Left ventricle myocardium inferior (tissue), 1 donor: ENCODE data around the gene SCAMP5. TPM values are rescaled to one million over a fixed set of nuclear protein-coding genes. Genes with fewer than 3 reads are reported as not detected.

Experiments used
- DNase-seq: peaks from one replicate; pipeline ENCODE4 v3.0.0-alpha.2; 2020
- H3K27ac ChIP-seq: fragments of 200-600 bp; replicated peaks from 2 replicates; pipeline ENCODE4 v1.8.0; 2021
- H3K27me3 ChIP-seq: fragments of 200-600 bp; 2 replicates; pipeline ENCODE4 v1.8.0; 2021; ENCODE audit warnings: low read depth
- H3K36me3 ChIP-seq: fragments of 200-600 bp; 2 replicates; pipeline ENCODE4 v1.8.0; 2021
- H3K4me1 ChIP-seq: fragments of 200-600 bp; 2 replicates; pipeline ENCODE4 v1.8.0; 2021
- H3K4me3 ChIP-seq: fragments of 200-600 bp; 2 replicates; pipeline ENCODE4 v1.8.0; 2021; ENCODE audit warnings: mild to moderate bottlenecking, moderate library complexity
- H3K9me3 ChIP-seq: fragments of 200-600 bp; replicated peaks from 2 replicates; pipeline ENCODE4 v1.8.0; 2021
- intact Hi-C: fragments of 100-400 bp; cut with micrococcal nuclease; formaldehyde crosslinking; loops from one replicate; pipeline ENCODE4 v1.11.0; 2022
- total RNA-seq: library from RNA; stranded (reverse); fragmentation: NEBNext Ultra II Directional; extraction: Animal tissue kit (Norgen Biotek cat#: 25700); gene quantifications from one replicate; pipeline ENCODE4 v1.2.1, GENCODE V29; 2021
- TF ChIP-seq, protein P1 (sequence below): fragments of 200-600 bp; IDR thresholded peaks from 2 replicates; pipeline ENCODE4 v1.8.0; 2021; ENCODE audit warnings: antibody characterized with exemption, mild to moderate bottlenecking, borderline replicate concordance
- donor health status: DM: no; HTN: yes; CAD: no; lungs with severe emphysema.

The SCAMP5 gene
- total RNA-seq, 1 donor from 2014 or later: 3.0 TPM

DNA sequence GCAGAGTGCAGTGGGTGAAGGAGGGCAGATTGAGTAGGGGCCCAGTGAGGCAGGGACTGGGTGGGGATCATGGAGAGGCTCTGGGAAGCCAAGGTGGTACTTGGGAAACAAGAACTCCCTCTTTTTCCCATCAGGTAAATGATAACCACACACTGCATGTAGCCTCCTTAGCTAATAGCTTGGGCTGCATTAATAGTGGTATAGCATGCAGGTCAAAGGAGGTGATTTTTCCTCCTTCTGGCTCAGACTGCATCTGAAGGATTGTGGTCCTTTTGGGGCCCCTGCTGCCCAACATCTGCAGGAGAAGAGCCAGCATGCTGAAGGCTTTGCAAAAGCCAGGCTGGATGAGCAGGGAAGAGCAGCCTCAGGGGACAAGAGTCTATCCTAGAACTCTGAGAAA lies 73.4 kb downstream of the SCAMP5 start:
- Histone ChIP-seq H3K9me3 (peaks cover 8% of the 10 kb centered on the region), H3K27ac (no peak overlapping the region), H3K4me1 (peaks cover 46% of the 10 kb centered on the region), H3K36me3 (no peaks in the 10 kb centered on the region), H3K27me3 (no peaks in the 10 kb centered on the region), H3K4me3 (no peak overlapping the region)
- TF ChIP-seq, protein P1, sequence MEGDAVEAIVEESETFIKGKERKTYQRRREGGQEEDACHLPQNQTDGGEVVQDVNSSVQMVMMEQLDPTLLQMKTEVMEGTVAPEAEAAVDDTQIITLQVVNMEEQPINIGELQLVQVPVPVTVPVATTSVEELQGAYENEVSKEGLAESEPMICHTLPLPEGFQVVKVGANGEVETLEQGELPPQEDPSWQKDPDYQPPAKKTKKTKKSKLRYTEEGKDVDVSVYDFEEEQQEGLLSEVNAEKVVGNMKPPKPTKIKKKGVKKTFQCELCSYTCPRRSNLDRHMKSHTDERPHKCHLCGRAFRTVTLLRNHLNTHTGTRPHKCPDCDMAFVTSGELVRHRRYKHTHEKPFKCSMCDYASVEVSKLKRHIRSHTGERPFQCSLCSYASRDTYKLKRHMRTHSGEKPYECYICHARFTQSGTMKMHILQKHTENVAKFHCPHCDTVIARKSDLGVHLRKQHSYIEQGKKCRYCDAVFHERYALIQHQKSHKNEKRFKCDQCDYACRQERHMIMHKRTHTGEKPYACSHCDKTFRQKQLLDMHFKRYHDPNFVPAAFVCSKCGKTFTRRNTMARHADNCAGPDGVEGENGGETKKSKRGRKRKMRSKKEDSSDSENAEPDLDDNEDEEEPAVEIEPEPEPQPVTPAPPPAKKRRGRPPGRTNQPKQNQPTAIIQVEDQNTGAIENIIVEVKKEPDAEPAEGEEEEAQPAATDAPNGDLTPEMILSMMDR: no peak
- no peak for DNase-seq
- intact Hi-C loops: no loop called here

DNA sequence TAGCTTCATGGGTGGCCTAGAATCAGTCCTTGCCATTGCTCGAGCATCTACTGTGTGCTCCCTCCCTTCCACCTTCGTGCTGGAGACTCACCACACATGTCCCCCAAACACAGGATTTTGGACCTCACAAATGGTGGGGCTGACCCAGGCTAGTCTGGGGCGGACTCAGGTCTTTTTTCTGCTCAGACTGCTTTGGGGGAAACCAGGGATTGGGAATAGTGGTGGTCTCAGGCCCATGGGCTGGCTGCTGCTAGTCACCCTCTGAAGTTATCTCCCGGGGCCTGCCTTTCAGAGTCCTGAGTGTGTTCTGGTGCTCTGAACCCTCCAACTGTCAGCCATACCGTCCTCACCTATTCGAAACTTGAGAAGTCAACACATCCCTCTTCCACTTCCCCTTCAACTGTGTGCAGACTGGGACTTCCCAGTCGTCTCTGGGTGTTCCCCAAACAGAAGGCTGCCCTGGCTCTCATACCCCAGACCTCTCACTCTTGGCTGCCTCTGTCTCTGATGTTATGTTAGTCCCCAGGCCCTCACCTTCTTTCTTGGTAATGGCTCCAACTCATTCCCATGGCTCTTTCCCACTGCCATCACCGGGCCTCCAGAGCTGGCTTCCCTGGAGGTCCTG lies 74.0 kb downstream of the SCAMP5 start:
- H3K27ac ChIP-seq: no peak overlapping the region
- no peaks in the 10 kb centered on the region for H3K36me3 ChIP-seq
- H3K4me3 ChIP-seq: no peak overlapping the region
- TF ChIP-seq, protein P1: no peak
- no peaks in the 10 kb centered on the region for H3K27me3 ChIP-seq
- DNase-seq: no peak
- H3K9me3 ChIP-seq: peaks cover 8% of the 10 kb centered on the region
- intact Hi-C loops: no loop called here
- H3K4me1 ChIP-seq: peaks cover 39% of the 10 kb centered on the region

DNA sequence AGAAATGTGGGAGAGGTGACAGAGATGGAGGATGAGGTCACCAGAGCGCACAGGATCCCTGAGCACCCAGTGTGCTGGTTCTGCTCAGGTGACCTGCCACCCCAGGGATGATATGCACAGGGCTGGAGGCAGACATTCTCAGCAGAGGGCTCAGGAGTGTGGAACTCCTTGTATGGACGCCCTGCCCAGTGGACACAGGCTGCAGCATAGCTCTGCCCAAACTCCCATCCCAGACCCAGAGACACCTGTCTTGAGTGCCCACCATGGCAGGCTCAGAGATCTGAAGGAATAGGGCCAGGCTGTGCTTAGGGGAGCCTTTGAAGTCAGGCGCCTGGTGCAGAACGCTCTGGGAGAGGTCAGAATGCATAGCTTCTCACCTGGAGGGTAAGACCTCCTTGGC lies 75.3 kb downstream of the SCAMP5 start:
- no peak overlapping the region for H3K27ac ChIP-seq
- H3K4me1 ChIP-seq: peaks cover 26% of the 10 kb centered on the region
- H3K4me3 ChIP-seq: no peak overlapping the region
- peaks cover 11% of the 10 kb centered on the region for H3K9me3 ChIP-seq
- H3K27me3 ChIP-seq: no peaks in the 10 kb centered on the region
- intact Hi-C loops: no loop called here
- TF ChIP-seq, protein P1: no peak
- no peak for DNase-seq
- no peaks in the 10 kb centered on the region for H3K36me3 ChIP-seq

Other genes with a start within 250 kb of the SCAMP5 start
- gene CYP1A2, start 246.7 kb upstream of the SCAMP5 start, total RNA-seq: not detected
- gene CSK, start 213.5 kb upstream of the SCAMP5 start, total RNA-seq: 34.0 TPM
- gene LMAN1L, start 182.7 kb upstream of the SCAMP5 start, total RNA-seq: 8.1 TPM
- gene CPLX3, start 168.9 kb upstream of the SCAMP5 start, total RNA-seq: 1.2 TPM
- 34.1 TPM for gene ULK3, start 152.4 kb upstream of the SCAMP5 start, total RNA-seq
- gene SCAMP2, start 122.2 kb upstream of the SCAMP5 start, total RNA-seq: 40.7 TPM
- gene MPI, start 105.5 kb upstream of the SCAMP5 start, total RNA-seq: 52.3 TPM
- gene FAM219B, start 88.7 kb upstream of the SCAMP5 start, total RNA-seq: 108 TPM
- gene COX5A, start 57.5 kb upstream of the SCAMP5 start, total RNA-seq: 1,257 TPM
- 2.4 TPM for gene RPP25, start 38.8 kb upstream of the SCAMP5 start, total RNA-seq
- gene PPCDC, start 28.0 kb downstream of the SCAMP5 start, total RNA-seq: 5.0 TPM
- gene C15orf39, start 206.3 kb downstream of the SCAMP5 start, total RNA-seq: 15.0 TPM